ENCODE measurements around the gene DNAJA1. TPM values are rescaled to one million over a fixed set of nuclear protein-coding genes. Genes with fewer than 3 reads are reported as not detected.
"Not testable (repeated sequence)": the region's sequence is repeated elsewhere in the genome, so short reads cannot be mapped to it uniquely, and the experiment has no call there.

The DNAJA1 gene
- total RNA-seq, 2 donors from 2014 or later: 60.5 to 112 TPM

- no peak for ATAC-seq (ENCODE audit: insufficient number of reproducible peaks, low FRiP score, low read depth)
- H3K36me3 ChIP-seq: peaks cover 31% of the 10 kb centered on the region
- no peaks in the 10 kb centered on the region for H3K4me1 ChIP-seq (ENCODE audit: control insufficient read depth in 1 of 2, low read depth in 2 of 2)
- no peak overlapping the region for H3K4me3 ChIP-seq
- no peaks in the 10 kb centered on the region for H3K27me3 ChIP-seq (replicated peaks; ENCODE audit: insufficient read depth)
- H3K9me3 ChIP-seq: no peaks in the 10 kb centered on the region
- H3K27ac ChIP-seq: no peak overlapping the region
- TF ChIP-seq CTCF (IDR thresholded peaks at IDR 0.05): no peak
- DNase-seq (ENCODE audit: low spot score): no peak
Measured at GRCh38 chr9:32992595-32993238, 32.4 kb upstream of the DNAJA1 start.

GRCh38 chr9:33000682-33001055 lies 24.4 kb upstream of the DNAJA1 start:
- H3K36me3 ChIP-seq: peaks cover 12% of the 10 kb centered on the region
- H3K27ac ChIP-seq: peak overlapping the region; percentile 85 to 93
- DNase-seq (ENCODE audit: low spot score); H3K9me3 ChIP-seq; H3K27me3 ChIP-seq (replicated peaks; ENCODE audit: insufficient read depth); ATAC-seq (ENCODE audit: insufficient number of reproducible peaks, low FRiP score, low read depth): not testable (repeated sequence)
- H3K4me1 ChIP-seq (ENCODE audit: control insufficient read depth in 1 of 2, low read depth in 2 of 2): peaks cover 0 to 14% of the 10 kb centered on the region in 2 donors
- peak overlapping the region; percentile 86 for H3K4me3 ChIP-seq

DNA sequence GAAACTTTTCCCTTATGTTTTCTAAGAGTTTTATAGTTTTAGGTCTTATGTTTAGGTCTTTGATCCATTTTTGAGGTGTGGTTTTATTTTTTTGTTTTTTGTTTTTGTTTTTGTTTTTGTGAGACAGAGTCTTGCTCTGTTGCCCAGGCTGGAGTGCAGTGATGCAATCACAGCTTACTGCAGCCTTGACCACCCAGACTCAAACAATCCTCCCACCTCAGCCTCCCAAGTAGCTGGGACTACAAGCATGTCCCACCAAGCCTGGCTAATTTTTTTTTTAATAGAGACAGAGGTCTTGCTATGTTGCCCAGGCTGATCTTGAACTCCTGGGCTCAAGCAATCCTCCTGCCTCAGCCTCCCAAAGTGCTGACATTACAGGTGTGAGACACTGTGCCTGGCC lies 19.7 kb upstream of the DNAJA1 start:
- not testable (repeated sequence) for H3K9me3 ChIP-seq; H3K36me3 ChIP-seq; H3K4me3 ChIP-seq; ATAC-seq (ENCODE audit: insufficient number of reproducible peaks, low FRiP score, low read depth); H3K27me3 ChIP-seq (replicated peaks; ENCODE audit: insufficient read depth); DNase-seq (ENCODE audit: low spot score); H3K27ac ChIP-seq; H3K4me1 ChIP-seq (ENCODE audit: control insufficient read depth in 1 of 2, low read depth in 2 of 2)

DNA sequence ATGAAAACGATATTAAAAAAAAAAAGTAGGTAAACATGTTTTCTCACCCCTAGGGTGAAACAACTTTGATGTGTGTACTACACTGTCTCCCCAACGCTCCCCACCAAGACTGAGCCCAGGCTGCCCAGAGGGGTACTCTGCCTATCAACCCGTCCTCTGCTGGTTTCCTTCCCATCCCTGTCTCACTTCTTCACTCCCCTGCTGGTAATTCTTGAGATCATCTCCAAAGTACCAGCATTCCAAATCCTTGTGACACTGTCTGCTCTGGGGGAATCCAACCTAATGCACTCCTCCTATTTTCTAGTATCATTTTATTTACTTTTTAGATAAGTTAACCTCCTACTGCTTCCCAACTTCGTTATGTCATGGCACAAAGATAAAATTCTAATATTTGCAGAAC lies 17.3 kb upstream of the DNAJA1 start:
- DNase-seq (ENCODE audit: low spot score): no peak
- no peak for ATAC-seq (ENCODE audit: insufficient number of reproducible peaks, low FRiP score, low read depth)
- TF ChIP-seq CTCF (IDR thresholded peaks at IDR 0.05): no peak
- no peaks in the 10 kb centered on the region for H3K36me3 ChIP-seq
- H3K4me1 ChIP-seq (ENCODE audit: control insufficient read depth in 1 of 2, low read depth in 2 of 2): no peaks in the 10 kb centered on the region
- H3K4me3 ChIP-seq: no peak overlapping the region
- no peaks in the 10 kb centered on the region for H3K9me3 ChIP-seq
- no peaks in the 10 kb centered on the region for H3K27me3 ChIP-seq (replicated peaks; ENCODE audit: insufficient read depth)
- no peak overlapping the region for H3K27ac ChIP-seq

DNA sequence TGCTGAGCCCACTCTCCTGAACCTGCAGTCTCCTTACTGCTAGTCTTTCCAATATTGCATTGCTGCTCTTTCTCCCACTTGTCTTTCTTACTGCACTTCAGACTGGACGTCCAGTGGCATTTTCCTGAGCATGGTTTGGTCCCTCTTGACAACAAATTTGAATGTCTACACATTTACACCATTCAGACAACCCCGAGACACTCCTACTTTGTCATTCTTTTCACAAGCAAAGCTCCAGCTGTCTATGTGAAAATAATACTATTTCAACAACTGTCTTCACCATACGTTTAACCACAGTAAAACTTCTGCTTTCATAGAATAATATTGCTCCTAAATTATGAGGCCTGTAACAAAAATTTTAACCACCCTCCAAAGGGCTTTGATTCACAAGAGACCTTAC lies 13.2 kb upstream of the DNAJA1 start:
- Histone ChIP-seq H3K4me1 (ENCODE audit: control insufficient read depth in 1 of 2, low read depth in 2 of 2) (no peaks in the 10 kb centered on the region), H3K4me3 (no peak overlapping the region), H3K36me3 (no peaks in the 10 kb centered on the region), H3K27ac (no peak overlapping the region), H3K27me3 (replicated peaks; ENCODE audit: insufficient read depth) (no peaks in the 10 kb centered on the region), H3K9me3 (no peaks in the 10 kb centered on the region)
- ATAC-seq (ENCODE audit: insufficient number of reproducible peaks, low FRiP score, low read depth) (no peak), DNase-seq (ENCODE audit: low spot score) (no peak)
- no peak for TF ChIP-seq CTCF (IDR thresholded peaks at IDR 0.05)

- Histone ChIP-seq H3K4me1 (ENCODE audit: control insufficient read depth in 1 of 2, low read depth in 2 of 2) (no peaks in the 10 kb centered on the region), H3K27me3 (replicated peaks; ENCODE audit: insufficient read depth) (no peaks in the 10 kb centered on the region), H3K9me3 (no peaks in the 10 kb centered on the region), H3K36me3 (no peaks in the 10 kb centered on the region), H3K4me3 (no peak overlapping the region), H3K27ac (no peak overlapping the region)
- TF ChIP-seq CTCF (IDR thresholded peaks at IDR 0.05): no peak
- no peak for DNase-seq (ENCODE audit: low spot score)
- no peak for ATAC-seq (ENCODE audit: insufficient number of reproducible peaks, low FRiP score, low read depth)
Measured at GRCh38 chr9:33012328-33013069, 12.6 kb upstream of the DNAJA1 start.
